ENCODE results near the gene FDCSP. TPM values are rescaled to one million over a fixed set of nuclear protein-coding genes. Genes with fewer than 3 reads are reported as not detected.

FDCSP gene
- total and polyA plus RNA-seq, 2 of the 13 experiments (the other 11 are each of a cell fraction or from before 2014, with no cell fraction given) = not detected

DNA sequence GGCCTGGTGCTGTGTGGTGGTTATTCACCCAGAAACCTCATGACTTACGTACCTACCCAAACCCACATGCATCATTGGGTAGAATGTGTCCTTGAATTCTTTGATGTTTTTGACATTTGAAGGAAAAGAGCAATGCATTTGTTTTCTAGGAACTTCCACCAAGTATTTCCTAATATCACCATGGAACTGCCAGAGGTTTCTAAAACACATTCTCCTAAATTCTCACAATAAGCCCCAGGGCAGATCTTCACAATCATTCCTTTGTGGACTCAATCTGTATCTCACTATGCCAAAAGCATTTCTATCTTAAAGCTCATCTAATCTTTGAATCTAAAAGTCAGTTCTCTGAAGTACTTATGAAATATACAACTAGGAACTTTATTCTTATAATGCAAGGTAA lies 38.7 kb upstream of the FDCSP start:
- no peaks in the 10 kb centered on the region for H3K27me3 ChIP-seq (ENCODE audit: control insufficient read depth in 1 of 2, insufficient read depth in 2 of 2, low read length in 2 of 2)
- no peaks in the 10 kb centered on the region for H3K79me2 ChIP-seq (ENCODE audit: insufficient read depth, low read length)
- peaks cover 54% of the 10 kb centered on the region for H3K4me1 ChIP-seq (ENCODE audit: insufficient read depth, low read length)
- TF ChIP-seq ZNF496 (CRISPR knock-in tag; IDR thresholded peaks at IDR 0.05; ENCODE audit: insufficient replicate concordance) (no peak), ZNF775 (CRISPR knock-in tag; IDR thresholded peaks at IDR 0.05; ENCODE audit: borderline replicate concordance) (peak; percentile 65; the same call in 1 of the 2 replicates), BCL6 (CRISPR knock-in tag; IDR thresholded peaks at IDR 0.05) (peak; percentile 47), POLR2AphosphoS5 (IDR thresholded peaks at IDR 0.05; ENCODE audit: low read depth, low read length) (no peak), ZFX (CRISPR knock-in tag; IDR thresholded peaks at IDR 0.05; ENCODE audit: low read depth) (no peak), GMEB1 (CRISPR knock-in tag; IDR thresholded peaks at IDR 0.05; ENCODE audit: borderline replicate concordance) (no peak), NCOA2 (CRISPR knock-in tag; IDR thresholded peaks at IDR 0.05) (no peak)
- no peak overlapping the region for H3K9ac ChIP-seq (ENCODE audit: insufficient read depth, low read depth, low read length)
- H3K4me3 ChIP-seq (replicated peaks in 1 of 3; ENCODE audit: insufficient read depth in 1 of 3, low read depth in 2 of 3, low read length in 3 of 3) = no peak overlapping the region
- peaks cover 10% of the 10 kb centered on the region; the same call in 1 of the 2 replicates for H3K9me3 ChIP-seq (ENCODE audit: low read length)
- no TSS peak for BruUV-seq (replicated peaks)
- H3K4me2 ChIP-seq (ENCODE audit: low read depth, low read length) = no peak overlapping the region
- intact Hi-C loops (cut with micrococcal nuclease; ENCODE audit: unreplicated experiment) (no loop called here), in situ Hi-C loops (cut with HindIII; ENCODE audit: extremely low pct_ligation_motif_present, low pct_unique_long_range_greater_than_20kb) (loop anchor here (10.0 kb wide), 1 partner anchor 302 kb away; no protein-coding TSS in a partner anchor)
- CTCF ChIA-PET (ENCODE audit: low intra/inter-chr PET ratio, low total read pairs) = no interaction called here
- no peaks in the 10 kb centered on the region for H4K20me1 ChIP-seq (ENCODE audit: insufficient read depth, low read length)
- no peak overlapping the region for H2AFZ ChIP-seq (ENCODE audit: low read length)
- H3K27ac ChIP-seq (ENCODE audit: extremely low read length, insufficient read depth, low read length) = no peak overlapping the region
- FAIRE-seq = no peak
- DNase-seq (ENCODE audit: low spot score) = peak; percentile 5
- ATAC-seq = no peak
- POLR2A ChIA-PET = no interaction called here
- WGBS (ENCODE audit: low lambda C conversion rate) = 100% methylated on average over 1 of the region's 1 CpG
- no peaks in the 10 kb centered on the region for H3K36me3 ChIP-seq (replicated peaks in 1 of 2; ENCODE audit: control insufficient read depth in 1 of 2, insufficient read depth in 2 of 2, low read length in 2 of 2)

DNA sequence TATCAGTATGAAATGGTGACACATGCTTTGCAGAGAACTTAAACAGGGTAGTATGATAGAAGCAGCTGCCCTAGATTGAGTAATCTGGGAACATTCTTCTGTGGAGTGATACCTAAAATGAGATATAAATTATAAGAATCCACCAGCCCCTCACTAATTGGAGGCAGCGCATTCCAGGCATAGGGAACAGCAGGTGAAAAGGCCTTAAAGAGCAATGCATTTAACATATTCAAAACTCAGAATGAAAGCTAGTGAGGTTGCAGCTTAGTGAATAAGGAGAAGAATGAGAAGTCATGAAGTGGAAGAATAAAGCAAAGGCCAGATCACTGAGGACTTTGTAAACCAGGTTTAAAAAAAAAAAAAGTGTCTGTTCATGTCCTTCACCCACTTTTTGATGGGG lies 35.3 kb upstream of the FDCSP start:
- H3K9me3 ChIP-seq (ENCODE audit: low read length) = peaks cover 10% of the 10 kb centered on the region; the same call in 1 of the 2 replicates
- in situ Hi-C loops (cut with HindIII; ENCODE audit: extremely low pct_ligation_motif_present, low pct_unique_long_range_greater_than_20kb) (no loop called here), intact Hi-C loops (cut with micrococcal nuclease; ENCODE audit: unreplicated experiment) (no loop called here)
- H2AFZ ChIP-seq (ENCODE audit: low read length) = no peak overlapping the region
- no peak overlapping the region for H3K9ac ChIP-seq (ENCODE audit: insufficient read depth, low read depth, low read length)
- no peak for FAIRE-seq
- H3K4me3 ChIP-seq (replicated peaks in 1 of 3; ENCODE audit: insufficient read depth in 1 of 3, low read depth in 2 of 3, low read length in 3 of 3) = no peak overlapping the region
- no peak overlapping the region for H3K4me2 ChIP-seq (ENCODE audit: low read depth, low read length)
- H3K27me3 ChIP-seq (ENCODE audit: control insufficient read depth in 1 of 2, insufficient read depth in 2 of 2, low read length in 2 of 2) = no peaks in the 10 kb centered on the region
- no peak for ATAC-seq
- no peaks in the 10 kb centered on the region for H4K20me1 ChIP-seq (ENCODE audit: insufficient read depth, low read length)
- BruUV-seq (replicated peaks) = no TSS peak
- ChIA-PET CTCF (ENCODE audit: low intra/inter-chr PET ratio, low total read pairs) (no interaction called here), POLR2A (no interaction called here)
- peaks cover 39% of the 10 kb centered on the region for H3K4me1 ChIP-seq (ENCODE audit: insufficient read depth, low read length)
- no peak for DNase-seq (ENCODE audit: low spot score)
- no peak overlapping the region for H3K27ac ChIP-seq (ENCODE audit: extremely low read length, insufficient read depth, low read length)
- TF ChIP-seq, protein P1, sequence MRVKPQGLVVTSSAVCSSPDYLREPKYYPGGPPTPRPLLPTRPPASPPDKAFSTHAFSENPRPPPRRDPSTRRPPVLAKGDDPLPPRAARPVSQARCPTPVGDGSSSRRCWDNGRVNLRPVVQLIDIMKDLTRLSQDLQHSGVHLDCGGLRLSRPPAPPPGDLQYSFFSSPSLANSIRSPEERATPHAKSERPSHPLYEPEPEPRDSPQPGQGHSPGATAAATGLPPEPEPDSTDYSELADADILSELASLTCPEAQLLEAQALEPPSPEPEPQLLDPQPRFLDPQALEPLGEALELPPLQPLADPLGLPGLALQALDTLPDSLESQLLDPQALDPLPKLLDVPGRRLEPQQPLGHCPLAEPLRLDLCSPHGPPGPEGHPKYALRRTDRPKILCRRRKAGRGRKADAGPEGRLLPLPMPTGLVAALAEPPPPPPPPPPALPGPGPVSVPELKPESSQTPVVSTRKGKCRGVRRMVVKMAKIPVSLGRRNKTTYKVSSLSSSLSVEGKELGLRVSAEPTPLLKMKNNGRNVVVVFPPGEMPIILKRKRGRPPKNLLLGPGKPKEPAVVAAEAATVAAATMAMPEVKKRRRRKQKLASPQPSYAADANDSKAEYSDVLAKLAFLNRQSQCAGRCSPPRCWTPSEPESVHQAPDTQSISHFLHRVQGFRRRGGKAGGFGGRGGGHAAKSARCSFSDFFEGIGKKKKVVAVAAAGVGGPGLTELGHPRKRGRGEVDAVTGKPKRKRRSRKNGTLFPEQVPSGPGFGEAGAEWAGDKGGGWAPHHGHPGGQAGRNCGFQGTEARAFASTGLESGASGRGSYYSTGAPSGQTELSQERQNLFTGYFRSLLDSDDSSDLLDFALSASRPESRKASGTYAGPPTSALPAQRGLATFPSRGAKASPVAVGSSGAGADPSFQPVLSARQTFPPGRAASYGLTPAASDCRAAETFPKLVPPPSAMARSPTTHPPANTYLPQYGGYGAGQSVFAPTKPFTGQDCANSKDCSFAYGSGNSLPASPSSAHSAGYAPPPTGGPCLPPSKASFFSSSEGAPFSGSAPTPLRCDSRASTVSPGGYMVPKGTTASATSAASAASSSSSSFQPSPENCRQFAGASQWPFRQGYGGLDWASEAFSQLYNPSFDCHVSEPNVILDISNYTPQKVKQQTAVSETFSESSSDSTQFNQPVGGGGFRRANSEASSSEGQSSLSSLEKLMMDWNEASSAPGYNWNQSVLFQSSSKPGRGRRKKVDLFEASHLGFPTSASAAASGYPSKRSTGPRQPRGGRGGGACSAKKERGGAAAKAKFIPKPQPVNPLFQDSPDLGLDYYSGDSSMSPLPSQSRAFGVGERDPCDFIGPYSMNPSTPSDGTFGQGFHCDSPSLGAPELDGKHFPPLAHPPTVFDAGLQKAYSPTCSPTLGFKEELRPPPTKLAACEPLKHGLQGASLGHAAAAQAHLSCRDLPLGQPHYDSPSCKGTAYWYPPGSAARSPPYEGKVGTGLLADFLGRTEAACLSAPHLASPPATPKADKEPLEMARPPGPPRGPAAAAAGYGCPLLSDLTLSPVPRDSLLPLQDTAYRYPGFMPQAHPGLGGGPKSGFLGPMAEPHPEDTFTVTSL (CRISPR knock-in tag; IDR thresholded peaks at IDR 0.05; ENCODE audit: borderline replicate concordance) = no peak
- no peak for TF ChIP-seq ZNF329 (CRISPR knock-in tag; IDR thresholded peaks at IDR 0.05; ENCODE audit: low read depth)
- WGBS (ENCODE audit: low lambda C conversion rate) = 100% methylated on average over 1 of the region's 1 CpG
- no peaks in the 10 kb centered on the region for H3K79me2 ChIP-seq (ENCODE audit: insufficient read depth, low read length)
- H3K36me3 ChIP-seq (replicated peaks in 1 of 2; ENCODE audit: control insufficient read depth in 1 of 2, insufficient read depth in 2 of 2, low read length in 2 of 2) = no peaks in the 10 kb centered on the region

Data from HepG2 (cell line).